CD4-positive, alpha-beta memory T cell (primary cell): Measurements from ENCODE around the gene CEACAM18. TPM values are rescaled to one million over a fixed set of nuclear protein-coding genes. Genes with fewer than 3 reads are reported as not detected.

ENCODE experiments used
- CTCF ChIA-PET: fragments of 350-600 bp; sonication (Branson Sonifier 250); formaldehyde crosslinking; loops from one replicate; lab custom pipeline; 2021; ENCODE audit warnings: inconsistent platforms; ENCODE audit not compliant: partially characterized antibody; lab: Charles Lee
- POLR2A ChIA-PET: fragments of 350-600 bp; sonication (Branson Sonifier 250); formaldehyde crosslinking; loops from one replicate; lab custom pipeline; 2021; ENCODE audit not compliant: partially characterized antibody; lab: Charles Lee
- DNase-seq, 5 donors: peaks; one replicate each; pipeline versions ENCODE4 v3.0.0 to v3.0.0-alpha.2; 2020 to 2022; ENCODE audit warnings: mixed read lengths in 1 of 5
- H3K27ac ChIP-seq: one replicate; pipeline ENCODE4 v1.7.0; 2013; ENCODE audit warnings: low read depth, low read length
- H3K27me3 ChIP-seq: 2 replicates; pipeline ENCODE4 v1.7.0; 2013; ENCODE audit warnings: mild to moderate bottlenecking, low read length, moderate library complexity; ENCODE audit not compliant: insufficient read depth
- H3K36me3 ChIP-seq: 2 replicates; pipeline ENCODE4 v1.7.0; 2013; ENCODE audit warnings: mild to moderate bottlenecking, low read length, moderate library complexity; ENCODE audit not compliant: insufficient read depth
- H3K4me1 ChIP-seq: 2 replicates; pipeline ENCODE4 v1.7.0; 2013; ENCODE audit warnings: mild to moderate bottlenecking, low read length, moderate library complexity; ENCODE audit not compliant: insufficient read depth
- H3K4me3 ChIP-seq, 2 donors: one replicate each; pipeline ENCODE4 v1.7.0; 2013; ENCODE audit warnings: low read length in 2 of 2, mild to moderate bottlenecking in 1 of 2
- H3K9me3 ChIP-seq, 2 donors: one replicate each; pipeline ENCODE4 v1.7.0; 2013; ENCODE audit warnings: low read length in 2 of 2, control low read depth in 1 of 2; ENCODE audit not compliant: control insufficient read depth in 1 of 2
- H3K27ac Mint-ChIP-seq, 7 donors: one replicate each; pipeline ENCODE4 v1.8.0; 2020 to 2021; ENCODE audit warnings: mixed read lengths in 7 of 7, mild to moderate bottlenecking in 6 of 7, inconsistent platforms in 3 of 7, moderate library complexity in 3 of 7
- H3K27me3 Mint-ChIP-seq, 2 donors: one replicate each; pipeline ENCODE4 v1.8.0; 2020 to 2021; ENCODE audit warnings: mixed read lengths in 2 of 2
- H3K36me3 Mint-ChIP-seq, 2 donors: one replicate each; pipeline ENCODE4 v1.8.0; 2020 to 2021; ENCODE audit warnings: mixed read lengths in 2 of 2, inconsistent platforms in 1 of 2, mild to moderate bottlenecking in 1 of 2
- H3K4me1 Mint-ChIP-seq, 4 donors: one replicate each; pipeline ENCODE4 v1.8.0; 2020 to 2021; ENCODE audit warnings: mixed read lengths in 4 of 4, mild to moderate bottlenecking in 1 of 4
- H3K4me3 Mint-ChIP-seq, 8 donors: one replicate each; pipeline ENCODE4 v1.8.0; 2020 to 2021; ENCODE audit warnings: mixed read lengths in 8 of 8, mild to moderate bottlenecking in 7 of 8, moderate library complexity in 6 of 8, inconsistent platforms in 3 of 8
- H3K9me3 Mint-ChIP-seq, 8 donors: one replicate each; pipeline ENCODE4 v1.8.0; 2020 to 2021; ENCODE audit warnings: mixed read lengths in 8 of 8, mild to moderate bottlenecking in 5 of 8, inconsistent platforms in 3 of 8, moderate library complexity in 1 of 8
- intact Hi-C: fragments of 100-400 bp; cut with micrococcal nuclease; formaldehyde crosslinking; loops from one replicate; pipeline ENCODE4 v1.15.1; 2023
- polyA plus RNA-seq, 2 donors: library from polyadenylated mRNA; unstranded; fragments of 300-500 nt; fragmentation: Illumina TruSeq; gene quantifications; one replicate each; pipeline ENCODE4 v1.2.3, GENCODE V29; 2021
- total RNA-seq, 2 experiments: library from RNA; stranded (reverse); gene quantifications; one replicate each; pipeline ENCODE4 v1.2.3, GENCODE V29; 2021

Gene CEACAM18
- total and polyA plus RNA-seq, 4 experiments from 2014 or later = not detected

GRCh38 chr19:51479531-51480331, 1.4 kb downstream of the CEACAM18 start:
- Mint-ChIP-seq H3K36me3 (no peaks in the 10 kb centered on the region), H3K9me3 (peaks cover 0 to 6% (median 0%) of the 10 kb centered on the region in 8 donors), H3K27me3 (peaks cover 14 to 38% of the 10 kb centered on the region in 2 donors), H3K27ac (no peak overlapping the region), H3K4me3 (no peak overlapping the region), H3K4me1 (no peaks in the 10 kb centered on the region)
- no peak for DNase-seq
- no peak overlapping the region for H3K27ac ChIP-seq
- CTCF ChIA-PET = interaction anchor here (1.9 kb wide), 1 partner anchor 34 kb away, joined by 4 read pairs; no protein-coding TSS in a partner anchor
- H3K36me3 ChIP-seq = no peaks in the 10 kb centered on the region
- no peaks in the 10 kb centered on the region for H3K4me1 ChIP-seq
- peaks cover 4% of the 10 kb centered on the region for H3K27me3 ChIP-seq
- POLR2A ChIA-PET = no interaction called here
- no peak overlapping the region for H3K4me3 ChIP-seq
- intact Hi-C loops = no loop called here
- no peaks in the 10 kb centered on the region for H3K9me3 ChIP-seq

DNA sequence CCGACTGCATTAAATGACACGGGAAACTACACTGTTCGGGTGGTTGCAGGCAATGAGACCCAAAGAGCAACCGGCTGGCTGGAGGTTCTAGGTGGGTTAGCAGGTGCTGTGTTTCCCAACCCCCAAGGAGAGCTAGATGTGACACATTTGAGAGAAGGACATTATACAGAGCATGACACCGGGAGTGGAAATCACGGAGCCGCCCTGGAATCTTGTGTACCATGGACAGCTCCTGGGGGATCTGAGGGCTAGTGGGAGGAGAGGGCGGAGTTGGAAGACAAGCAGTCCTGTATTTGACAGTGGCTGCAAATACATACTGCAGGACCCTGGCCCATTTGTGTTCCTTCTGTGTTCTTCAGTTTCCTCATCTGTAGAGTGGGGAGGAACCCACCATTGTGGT, 2.3 kb downstream of the CEACAM18 start:
- no peaks in the 10 kb centered on the region for H3K36me3 ChIP-seq
- DNase-seq = no peak
- no peaks in the 10 kb centered on the region for H3K9me3 ChIP-seq
- H3K4me3 Mint-ChIP-seq = no peak overlapping the region
- ChIA-PET POLR2A (no interaction called here), CTCF (interaction anchor here (1.9 kb wide), 1 partner anchor 34 kb away, joined by 4 read pairs; no protein-coding TSS in a partner anchor)
- no peak overlapping the region for H3K27ac Mint-ChIP-seq
- H3K27me3 ChIP-seq = peaks cover 4% of the 10 kb centered on the region
- H3K27me3 Mint-ChIP-seq = peaks cover 14 to 42% of the 10 kb centered on the region in 2 donors
- intact Hi-C loops = no loop called here
- no peaks in the 10 kb centered on the region for H3K36me3 Mint-ChIP-seq
- H3K4me3 ChIP-seq = no peak overlapping the region
- no peaks in the 10 kb centered on the region for H3K4me1 ChIP-seq
- H3K4me1 Mint-ChIP-seq = no peaks in the 10 kb centered on the region
- H3K9me3 Mint-ChIP-seq = peaks cover 0 to 6% (median 0%) of the 10 kb centered on the region in 8 donors
- H3K27ac ChIP-seq = no peak overlapping the region

GRCh38 chr19:51485960-51486660, 7.8 kb downstream of the CEACAM18 start:
- H3K36me3 ChIP-seq = no peaks in the 10 kb centered on the region
- Mint-ChIP-seq H3K36me3 (no peaks in the 10 kb centered on the region), H3K9me3 (peaks cover 0 to 4% (median 0%) of the 10 kb centered on the region in 8 donors), H3K4me1 (no peaks in the 10 kb centered on the region), H3K4me3 (no peak overlapping the region), H3K27ac (no peak overlapping the region), H3K27me3 (peaks cover 10 to 22% of the 10 kb centered on the region in 2 donors)
- POLR2A ChIA-PET = no interaction called here
- no peak for DNase-seq
- no peak overlapping the region for H3K27ac ChIP-seq
- intact Hi-C loops = no loop called here
- H3K4me1 ChIP-seq = no peaks in the 10 kb centered on the region
- no peaks in the 10 kb centered on the region for H3K9me3 ChIP-seq
- CTCF ChIA-PET = interaction anchor here (1.5 kb wide), 1 partner anchor 13 kb away, joined by 4 read pairs; no protein-coding TSS in a partner anchor
- no peak overlapping the region for H3K4me3 ChIP-seq
- no peaks in the 10 kb centered on the region for H3K27me3 ChIP-seq

GRCh38 chr19:51488491-51488890, 10.2 kb downstream of the CEACAM18 start:
- no peak overlapping the region for H3K27ac Mint-ChIP-seq
- peaks cover 0 to 7% (median under 1%) of the 10 kb centered on the region in 8 donors for H3K9me3 Mint-ChIP-seq
- Histone ChIP-seq H3K36me3 (no peaks in the 10 kb centered on the region), H3K4me1 (no peaks in the 10 kb centered on the region), H3K27me3 (no peaks in the 10 kb centered on the region), H3K27ac (no peak overlapping the region), H3K4me3 (no peak overlapping the region), H3K9me3 (no peaks in the 10 kb centered on the region)
- no peaks in the 10 kb centered on the region for H3K36me3 Mint-ChIP-seq
- DNase-seq = no peak
- H3K4me1 Mint-ChIP-seq = no peaks in the 10 kb centered on the region
- intact Hi-C loops = no loop called here
- CTCF ChIA-PET = no interaction called here
- H3K27me3 Mint-ChIP-seq = peaks cover 12 to 23% of the 10 kb centered on the region in 2 donors
- no peak overlapping the region for H3K4me3 Mint-ChIP-seq
- POLR2A ChIA-PET = no interaction called here

DNA sequence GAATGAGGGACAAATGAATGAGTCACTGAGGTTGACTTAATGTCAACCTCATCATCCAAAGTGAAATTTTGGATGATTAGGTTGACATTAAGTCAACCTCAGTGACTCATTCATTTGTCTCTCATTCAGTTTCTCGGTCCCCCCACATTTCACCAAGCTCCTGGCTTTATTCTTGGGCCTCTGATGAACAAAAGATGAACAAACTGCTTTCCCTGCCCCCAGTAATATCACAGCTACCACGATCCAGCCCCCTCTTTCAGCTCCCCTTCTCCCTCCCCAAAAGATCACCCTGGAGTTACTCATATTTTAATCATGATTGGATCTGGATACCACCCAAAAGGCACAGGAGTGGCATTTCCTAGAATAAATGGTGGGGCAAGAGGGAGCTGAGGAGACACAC, 10.8 kb downstream of the CEACAM18 start:
- intact Hi-C loops = no loop called here
- CTCF ChIA-PET = interaction anchor here (1.0 kb wide), 1 partner anchor 26 kb away, joined by 4 read pairs; no protein-coding TSS in a partner anchor

GRCh38 chr19:51490676-51491075, 12.3 kb downstream of the CEACAM18 start:
- H3K4me1 Mint-ChIP-seq = no peaks in the 10 kb centered on the region
- no peaks in the 10 kb centered on the region for H3K36me3 ChIP-seq
- H3K4me1 ChIP-seq = no peaks in the 10 kb centered on the region
- H3K4me3 Mint-ChIP-seq = no peak overlapping the region
- no peak overlapping the region for H3K4me3 ChIP-seq
- no peak overlapping the region for H3K27ac ChIP-seq
- H3K27me3 ChIP-seq = no peaks in the 10 kb centered on the region
- intact Hi-C loops = no loop called here
- ChIA-PET CTCF (no interaction called here), POLR2A (no interaction called here)
- peaks cover 0 to 8% (median under 1%) of the 10 kb centered on the region in 8 donors for H3K9me3 Mint-ChIP-seq
- no peak overlapping the region for H3K27ac Mint-ChIP-seq
- no peak for DNase-seq
- peaks cover 14 to 26% of the 10 kb centered on the region in 2 donors for H3K27me3 Mint-ChIP-seq
- H3K9me3 ChIP-seq = no peaks in the 10 kb centered on the region
- no peaks in the 10 kb centered on the region for H3K36me3 Mint-ChIP-seq

More for the DNA sequence above, 10.8 kb downstream of the CEACAM18 start:
- POLR2A ChIA-PET = no interaction called here
- no peaks in the 10 kb centered on the region for H3K4me1 Mint-ChIP-seq
- peaks cover 14 to 27% of the 10 kb centered on the region in 2 donors for H3K27me3 Mint-ChIP-seq
- no peak overlapping the region for H3K4me3 Mint-ChIP-seq
- H3K27ac ChIP-seq = no peak overlapping the region
- no peaks in the 10 kb centered on the region for H3K4me1 ChIP-seq
- H3K9me3 ChIP-seq = no peaks in the 10 kb centered on the region
- DNase-seq = no peak
- no peaks in the 10 kb centered on the region for H3K36me3 Mint-ChIP-seq
- H3K9me3 Mint-ChIP-seq = peaks cover 0 to 8% (median under 1%) of the 10 kb centered on the region in 8 donors
- no peak overlapping the region for H3K27ac Mint-ChIP-seq
- no peak overlapping the region for H3K4me3 ChIP-seq
- H3K36me3 ChIP-seq = no peaks in the 10 kb centered on the region
- no peaks in the 10 kb centered on the region for H3K27me3 ChIP-seq

DNA sequence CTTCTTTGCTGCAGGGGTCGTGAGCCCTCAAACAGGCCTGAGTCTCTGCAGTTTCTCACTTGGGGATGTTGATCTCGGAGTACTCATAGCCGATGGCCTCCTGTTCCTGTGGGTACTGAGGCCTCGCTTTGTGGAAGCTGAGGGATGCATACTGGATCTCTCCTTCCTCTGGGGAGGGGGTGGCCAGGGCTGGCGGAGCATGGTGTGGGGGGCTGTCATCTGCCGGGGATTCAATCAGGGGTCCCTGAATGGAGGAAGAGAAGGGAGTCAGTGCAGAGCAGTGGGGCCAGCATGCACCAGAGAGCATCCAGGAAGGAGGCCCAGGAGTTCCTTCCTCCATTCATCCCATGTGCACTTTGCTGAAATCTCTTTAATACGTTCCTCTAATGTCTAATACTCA, 13.2 kb downstream of the CEACAM18 start:
- no peak for DNase-seq
- CTCF ChIA-PET = no interaction called here
- Histone ChIP-seq H3K4me3 (no peak overlapping the region), H3K4me1 (no peaks in the 10 kb centered on the region), H3K27me3 (no peaks in the 10 kb centered on the region), H3K36me3 (no peaks in the 10 kb centered on the region), H3K9me3 (no peaks in the 10 kb centered on the region), H3K27ac (no peak overlapping the region)
- peaks cover 14 to 24% of the 10 kb centered on the region in 2 donors for H3K27me3 Mint-ChIP-seq
- no peak overlapping the region for H3K27ac Mint-ChIP-seq
- POLR2A ChIA-PET = no interaction called here
- H3K4me3 Mint-ChIP-seq = no peak overlapping the region
- H3K4me1 Mint-ChIP-seq = no peaks in the 10 kb centered on the region
- intact Hi-C loops = no loop called here
- peaks cover 0 to 7% (median under 1%) of the 10 kb centered on the region in 8 donors for H3K9me3 Mint-ChIP-seq
- H3K36me3 Mint-ChIP-seq = no peaks in the 10 kb centered on the region
